ENCODE measurements around the gene CAPN10. TPM values are rescaled to one million over a fixed set of nuclear protein-coding genes. Genes with fewer than 3 reads are reported as not detected.

The CAPN10 gene
- total RNA-seq, 1 experiment from 2014 or later = 47.4 TPM

GRCh38 chr2:240582781-240583180, 3.8 kb upstream of the CAPN10 start:
- H4K8ac ChIP-seq (replicated peaks; ENCODE audit: insufficient read length, low read depth, low read length) = no peak overlapping the region
- H3K9ac ChIP-seq (ENCODE audit: extremely low read depth, insufficient read length, low read length) = no peak overlapping the region
- peaks cover 0 to 2% of the 10 kb centered on the region in 2 experiments; a peak in 1 of 5 replicates for H3K9me3 Mint-ChIP-seq
- H4K5ac ChIP-seq (ENCODE audit: insufficient read length, low read depth, low read length) = no peak overlapping the region
- no peak overlapping the region for H2AK5ac ChIP-seq (ENCODE audit: insufficient read length, low read length)
- no peak overlapping the region for H2BK15ac ChIP-seq (ENCODE audit: low read depth, low read length)
- no peak overlapping the region for H3T11ph ChIP-seq (ENCODE audit: low read length)
- no peaks in the 10 kb centered on the region for H3K79me1 ChIP-seq (ENCODE audit: insufficient read depth, low read depth, low read length, poor library complexity, severe bottlenecking)
- no peak for TF ChIP-seq CTCF (conservative IDR thresholded peaks at IDR 0.05)
- H3K9me3 ChIP-seq (ENCODE audit: control insufficient read depth, low read depth, low read length) = no peaks in the 10 kb centered on the region
- H3K56ac ChIP-seq (ENCODE audit: insufficient read length, low read depth, low read length) = no peak overlapping the region
- no peak overlapping the region for H4K91ac ChIP-seq (ENCODE audit: insufficient read length, low read depth, low read length)
- peaks cover 0 to 2% (median 1%) of the 10 kb centered on the region in 3 experiments; a peak in 5 of 7 replicates for H3K36me3 Mint-ChIP-seq (ENCODE audit: insufficient read depth in 1 of 3, low read depth in 3 of 3)
- peaks cover 10% of the 10 kb centered on the region for H3K4me1 ChIP-seq (ENCODE audit: insufficient read depth, low read length)
- H3K23ac ChIP-seq (ENCODE audit: insufficient read length, low read depth, low read length) = no peak overlapping the region
- H2BK20ac ChIP-seq (ENCODE audit: low read depth, low read length, poor library complexity, severe bottlenecking) = no peak overlapping the region
- no peak for DNase-seq
- no peak overlapping the region for H2BK12ac ChIP-seq (ENCODE audit: insufficient read length, low read depth, low read length)
- no peak overlapping the region for H3K4me2 ChIP-seq (ENCODE audit: insufficient read depth, insufficient read length, low read length)
- H3K4me3 Mint-ChIP-seq = no peak overlapping the region
- H3K27me3 ChIP-seq (ENCODE audit: insufficient read depth, low read length) = no peaks in the 10 kb centered on the region
- H3K79me2 ChIP-seq (ENCODE audit: insufficient read depth, low read length) = peaks cover 7% of the 10 kb centered on the region
- H2BK120ac ChIP-seq (ENCODE audit: low read depth, low read length, poor library complexity, severe bottlenecking) = no peak overlapping the region
- peaks cover 14% of the 10 kb centered on the region for H3K23me2 ChIP-seq (ENCODE audit: insufficient read length, low read depth, low read length, poor library complexity, severe bottlenecking)
- H3K27me3 Mint-ChIP-seq (ENCODE audit: low read depth) = no peaks in the 10 kb centered on the region; the same call in 1 of the 2 replicates
- H4K20me1 ChIP-seq (ENCODE audit: control insufficient read depth, insufficient read depth, insufficient read length) = no peaks in the 10 kb centered on the region
- H2BK5ac ChIP-seq (ENCODE audit: insufficient read length, low read length) = no peak overlapping the region
- H2AFZ ChIP-seq (ENCODE audit: low read length) = no peak overlapping the region
- WGBS (ENCODE audit: extremely low coverage, insufficient read length, low lambda C conversion rate) = no CpG with 5 or more reads among the region's 3 CpGs
- no peak overlapping the region for H3K27ac ChIP-seq (ENCODE audit: insufficient read length, low read depth, low read length)
- no peak overlapping the region for H3K4ac ChIP-seq (ENCODE audit: low read depth, low read length)
- no peak overlapping the region for H3K14ac ChIP-seq (ENCODE audit: insufficient read depth, low read length)
- no peak overlapping the region for H3K18ac ChIP-seq (ENCODE audit: insufficient read length, low read depth, low read length)
- H3K27ac Mint-ChIP-seq = no peak overlapping the region
- H3K4me1 Mint-ChIP-seq = peaks cover 27 to 29% of the 10 kb centered on the region in 2 experiments
